ENCODE results near the gene SIRPD.
"Not testable (repeated sequence)": the region's sequence is repeated elsewhere in the genome, so short reads cannot be mapped to it uniquely, and the experiment has no call there.

Gene SIRPD

GRCh38 chr20:1557605-1558004, at the start of gene SIRPD:
SIRPD (minus strand) TSS chr20:1557705; CDS start chr20:1557653, 52 bp downstream.
- ATAC-seq, result no peak

- no peak for ATAC-seq
These were observed 43.2 kb upstream of the SIRPD start for GRCh38 chr20:1600736-1601135.

- no peak for ATAC-seq
These were observed 37.8 kb upstream of the SIRPD start for GRCh38 chr20:1595333-1595732.

GRCh38 chr20:1588533-1589460, 31.3 kb upstream of the SIRPD start:
- no peak for ATAC-seq

DNA sequence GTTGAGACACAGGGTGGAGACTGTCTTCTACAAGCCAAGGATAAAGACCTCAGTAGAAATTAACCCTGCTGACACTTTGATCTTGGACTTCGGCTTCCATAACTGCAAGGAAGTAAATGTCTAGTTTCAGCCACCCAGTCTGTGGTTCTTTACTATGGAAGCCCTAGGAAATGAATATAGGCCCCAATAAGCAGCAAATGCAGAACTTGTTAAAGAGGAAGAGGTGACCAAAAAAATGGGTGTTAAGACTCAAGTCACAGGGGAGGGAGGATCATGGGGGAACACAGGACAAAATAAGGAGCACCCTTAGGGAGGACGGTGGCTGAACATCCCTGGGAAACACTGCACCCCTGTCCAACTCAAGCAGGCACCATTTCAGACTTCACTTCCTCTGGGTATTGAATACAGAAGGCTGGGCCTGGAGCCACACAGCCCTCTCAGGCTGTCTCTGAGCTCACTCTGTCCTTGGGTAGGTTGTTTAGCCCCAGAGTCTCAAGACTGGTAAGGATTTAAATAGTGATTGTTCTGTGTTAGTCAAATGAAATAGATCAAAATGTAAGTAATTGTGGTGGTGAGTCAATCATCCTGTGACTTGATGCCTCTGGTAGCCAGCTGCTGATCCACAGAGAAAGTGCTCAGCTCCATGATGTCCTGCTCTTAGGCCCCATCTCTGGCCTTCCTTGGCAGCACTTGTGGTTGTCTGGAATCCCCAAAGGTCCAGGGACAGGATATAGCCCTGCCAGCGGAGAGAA, 30.5 kb upstream of the SIRPD start:
- ATAC-seq, result no peak

DNA sequence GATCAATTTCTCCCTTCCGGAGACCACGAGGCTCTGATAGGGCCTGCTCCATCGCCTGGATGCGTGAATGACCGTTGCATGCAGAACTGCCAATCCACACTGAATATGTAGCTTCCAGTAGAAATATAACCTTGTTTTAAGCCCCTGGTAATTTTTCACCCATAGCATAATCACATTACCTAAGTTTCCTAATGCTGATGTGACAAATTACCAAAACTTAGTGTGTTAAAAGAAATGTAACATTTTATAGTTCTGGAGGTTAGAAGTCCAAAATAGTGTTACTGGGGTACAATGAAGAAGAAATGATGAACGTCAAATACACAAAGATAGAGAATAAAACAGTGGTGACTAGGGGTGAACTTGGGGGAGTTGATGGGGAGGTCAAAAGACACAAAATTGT, 22.0 kb upstream of the SIRPD start:
- ATAC-seq, result no peak

- no peak for ATAC-seq
These were observed 20.4 kb upstream of the SIRPD start for GRCh38 chr20:1577906-1578305.

DNA sequence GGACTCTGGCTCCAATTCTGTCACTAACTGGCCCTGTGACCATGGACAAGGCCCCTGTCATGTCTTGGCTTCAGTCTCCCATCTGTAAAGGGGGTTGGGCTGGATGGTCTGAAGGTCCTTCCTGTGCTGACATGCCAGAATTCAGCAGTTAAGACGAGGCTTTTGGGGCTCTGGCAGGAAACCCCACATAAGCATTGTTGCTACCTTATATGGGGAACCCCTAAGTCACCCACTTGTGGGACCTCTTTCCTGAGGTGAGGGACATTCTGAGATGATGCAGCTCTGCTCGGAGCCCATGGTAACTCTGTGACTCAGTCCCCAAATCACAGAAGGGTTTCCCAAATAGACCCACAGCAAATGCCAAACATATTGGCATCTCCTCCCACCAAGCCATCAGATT, 19.8 kb upstream of the SIRPD start:
- ATAC-seq, result not testable (repeated sequence)

- ATAC-seq, result no peak
These were observed 19.1 kb upstream of the SIRPD start for GRCh38 chr20:1576641-1577040.

DNA sequence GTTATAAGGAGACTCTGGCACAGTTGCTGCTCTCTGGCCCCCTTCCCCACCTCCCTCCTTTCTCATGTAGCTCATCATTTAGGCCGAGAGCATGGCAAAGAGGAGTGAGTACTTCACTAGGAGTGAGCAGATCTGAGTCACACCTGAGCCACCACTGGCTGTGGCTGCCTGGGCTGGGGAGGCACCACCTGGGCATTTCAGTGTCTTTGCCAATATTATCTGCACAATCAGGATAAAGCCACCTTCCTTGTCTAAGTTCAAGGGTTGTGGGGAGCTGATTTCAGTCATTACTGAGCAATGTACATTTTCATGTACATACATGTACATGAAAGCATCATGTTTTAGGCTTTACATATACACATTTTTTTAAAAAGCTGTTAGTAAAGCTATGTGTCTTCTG, 18.5 kb upstream of the SIRPD start:
- not testable (repeated sequence) for ATAC-seq

DNA sequence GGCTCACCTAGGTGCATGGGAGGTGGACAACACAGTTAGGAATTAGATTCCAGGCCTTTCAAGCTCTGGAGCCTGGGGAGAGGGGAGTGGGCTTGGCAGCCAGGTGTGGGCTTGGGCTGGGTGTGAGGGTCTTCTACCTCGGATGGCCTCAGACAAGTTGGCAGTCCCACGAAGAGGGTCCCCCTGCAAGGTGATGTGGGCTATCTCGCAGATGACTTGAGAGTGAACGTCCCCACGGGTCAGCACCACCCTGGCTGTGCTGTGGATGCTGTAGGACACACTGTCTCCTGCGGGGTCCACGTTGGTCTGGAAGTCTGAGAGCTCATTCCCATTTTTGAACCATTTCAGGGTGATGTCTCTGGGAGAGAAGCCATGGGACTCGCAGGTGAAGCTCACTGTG, 14.1 kb upstream of the SIRPD start:
- not testable (repeated sequence) for ATAC-seq

DNA sequence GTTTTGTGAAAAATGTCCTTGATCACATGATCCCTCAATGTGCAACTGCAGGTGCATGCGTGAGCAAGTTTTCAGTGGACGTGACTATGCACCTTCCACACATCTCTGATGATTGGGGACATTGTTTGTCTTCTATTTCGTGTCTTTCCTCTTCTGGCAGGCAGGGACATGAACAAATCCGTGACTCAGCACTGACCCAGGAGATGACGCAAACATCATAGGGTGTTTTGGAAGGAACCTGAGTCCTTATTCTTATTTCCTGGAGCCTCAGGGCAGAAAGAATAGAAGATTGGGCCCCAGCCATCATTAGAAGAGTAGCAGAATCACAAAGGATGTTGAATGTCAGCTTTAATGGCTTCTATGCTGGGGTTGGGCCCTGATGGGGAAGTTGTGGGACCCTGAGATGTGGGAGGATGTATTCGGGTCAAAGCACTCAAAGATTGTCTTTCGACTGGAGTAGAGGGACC, 11.9 kb upstream of the SIRPD start:
- no peak for ATAC-seq

DNA sequence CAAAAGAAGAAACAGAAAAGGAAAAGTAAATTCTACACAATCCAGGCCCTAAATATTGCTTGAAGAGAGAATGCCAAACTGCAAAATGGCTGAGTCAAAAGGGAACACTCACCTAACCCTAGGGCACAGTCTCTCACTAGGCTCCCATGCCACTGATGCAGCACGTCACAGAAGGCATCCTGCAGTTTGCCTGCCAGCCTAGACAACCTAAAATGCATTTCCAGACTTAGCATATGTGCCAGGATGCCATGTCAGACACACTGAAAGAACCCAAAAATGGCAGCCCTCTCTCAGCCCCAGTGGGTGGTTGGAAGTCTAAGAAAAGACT, 10.6 kb upstream of the SIRPD start:
- no peak for ATAC-seq

DNA sequence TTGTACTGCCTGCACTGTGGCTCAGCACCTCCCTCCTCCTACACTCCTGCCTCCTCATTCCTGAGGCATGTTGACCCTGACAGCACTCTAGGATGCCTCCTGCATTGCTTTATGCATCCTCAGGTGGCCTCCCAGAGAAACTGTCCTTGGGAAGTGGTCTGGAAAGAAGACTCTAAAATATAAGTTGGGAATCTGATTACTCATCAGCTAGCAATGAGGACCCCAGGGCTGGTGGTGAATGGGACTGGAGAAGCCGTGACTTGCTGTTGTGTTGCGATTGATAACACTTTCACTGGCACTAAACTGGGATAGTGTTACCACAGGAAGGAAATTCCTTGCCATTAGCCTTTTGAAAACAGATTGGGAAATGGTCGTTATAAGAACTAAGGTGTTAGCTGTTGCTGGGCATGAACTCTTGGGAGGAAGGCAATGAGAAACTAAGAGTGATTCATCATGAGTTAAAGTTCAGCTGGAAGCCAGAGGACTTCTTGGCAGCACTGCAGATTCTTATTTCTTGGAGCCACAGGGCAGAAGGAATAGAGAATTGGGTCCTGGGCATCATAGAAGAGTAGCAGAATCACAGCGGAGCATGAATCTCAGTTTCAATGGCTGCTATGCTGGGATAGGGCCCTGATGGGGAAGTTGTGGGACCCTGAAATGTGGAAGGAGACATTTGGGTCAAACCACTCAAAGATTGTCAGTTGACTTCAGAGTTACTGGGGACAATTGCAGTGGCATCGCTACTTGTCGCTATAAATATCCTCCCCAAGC, 10.1 kb upstream of the SIRPD start:
- no peak for ATAC-seq

DNA sequence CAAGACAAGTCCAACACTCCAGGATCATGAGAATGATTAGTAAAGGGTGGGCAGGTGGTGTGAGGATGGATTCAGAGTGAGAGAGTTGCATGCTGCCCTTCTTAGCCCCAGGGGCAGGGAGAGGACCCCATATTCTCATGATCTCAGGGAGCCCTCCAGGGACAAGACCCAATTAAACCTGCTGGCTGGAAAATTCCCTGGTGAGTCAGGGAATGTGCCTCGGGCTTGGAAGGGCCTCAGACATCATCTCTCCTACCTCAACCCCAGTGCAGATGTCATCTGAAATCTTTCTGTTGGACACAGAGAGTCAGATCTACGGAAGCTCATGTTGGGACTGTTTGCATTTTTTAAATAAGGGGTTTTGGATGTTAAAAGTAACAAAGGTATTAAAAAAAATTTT, 9.2 kb upstream of the SIRPD start:
- ATAC-seq, result no peak

DNA sequence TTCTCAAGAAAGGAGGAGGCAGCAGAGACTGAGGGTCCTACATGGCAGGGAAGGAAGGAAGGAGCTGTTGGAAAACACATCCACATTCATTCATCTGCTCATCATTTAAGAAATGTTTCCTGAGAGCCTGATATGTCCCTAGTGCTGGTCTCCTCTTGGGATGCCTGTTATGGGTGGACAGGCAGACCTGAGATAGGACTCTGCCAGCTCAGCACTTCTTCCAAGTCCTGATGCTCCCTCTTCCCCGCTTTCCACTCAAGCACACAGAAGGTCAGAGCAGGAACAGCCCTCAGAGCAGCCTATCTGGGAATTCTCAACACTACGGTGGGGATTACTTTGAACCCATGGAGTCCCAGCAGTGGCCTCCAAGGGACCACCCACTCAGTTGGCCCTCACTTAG, 8.0 kb upstream of the SIRPD start:
- ATAC-seq, result no peak

DNA sequence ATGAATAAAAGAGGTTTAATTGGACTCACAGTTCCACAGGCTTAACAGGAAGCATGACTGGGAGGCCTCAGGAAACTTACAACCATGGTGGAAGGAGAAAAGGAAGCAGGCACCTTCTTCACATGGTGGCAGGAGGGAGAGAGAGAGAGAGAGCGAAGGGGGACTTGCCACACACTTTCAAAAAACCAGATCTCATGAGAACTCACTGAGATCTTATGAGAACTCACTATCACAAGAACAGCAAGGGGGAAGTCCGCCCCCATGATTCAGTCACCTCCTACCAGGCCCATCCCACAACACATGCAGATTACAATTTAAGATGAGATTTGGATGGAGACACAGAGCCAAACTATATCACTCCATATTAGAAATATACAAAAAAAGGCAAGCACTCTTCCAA, 6.1 kb upstream of the SIRPD start:
- ATAC-seq, result no peak

DNA sequence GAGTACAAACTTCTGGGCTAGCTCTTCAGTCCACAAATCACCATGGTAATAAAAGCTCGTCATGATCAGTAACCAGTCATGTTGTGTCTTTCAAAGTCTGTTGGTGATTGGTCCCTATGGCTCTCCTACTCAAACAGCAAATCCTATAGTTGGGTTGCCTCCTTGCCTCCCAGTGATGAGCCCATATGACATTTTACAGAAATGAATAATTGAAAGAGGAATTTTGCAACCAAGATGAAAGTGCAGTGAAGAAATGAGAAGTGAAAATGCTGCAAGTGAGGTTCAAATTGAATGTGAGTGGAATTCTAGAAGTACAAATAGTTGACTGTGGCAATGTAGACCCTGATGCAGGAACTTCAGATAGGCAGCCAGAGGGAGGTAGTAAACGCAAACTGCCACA, 5.1 kb upstream of the SIRPD start:
- no peak for ATAC-seq

GRCh38 chr20:1561350-1561749, 3.8 kb upstream of the SIRPD start:
- no peak for ATAC-seq

DNA sequence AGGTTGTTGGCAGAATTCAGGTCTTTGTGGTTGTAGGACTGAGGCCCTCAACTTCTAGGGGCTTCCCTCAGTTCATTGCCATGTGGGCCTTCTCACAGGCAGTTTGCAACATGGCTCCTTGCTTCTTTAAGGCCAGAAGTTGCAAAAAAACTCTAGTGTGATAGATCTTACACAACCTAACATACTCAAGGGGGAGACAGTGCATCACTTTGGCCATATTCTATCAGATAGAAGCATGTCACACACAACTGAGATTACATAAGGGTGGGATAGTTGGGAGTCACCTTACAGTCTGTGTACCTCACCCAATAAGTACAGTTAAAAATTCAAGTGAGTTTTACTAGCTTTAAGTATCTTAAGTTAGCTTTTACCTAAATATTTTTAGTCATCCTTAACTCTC, 1.6 kb downstream of the SIRPD start:
- ATAC-seq, result peak in 1 of 2 donors; percentile 56

GRCh38 chr20:1539816-1540419, 17.6 kb downstream of the SIRPD start:
- peak; percentile 48 to 51 for ATAC-seq

- no peak for ATAC-seq
These were observed 18.9 kb downstream of the SIRPD start for GRCh38 chr20:1538655-1539054.

- ATAC-seq, result peak in 1 of 2 donors; percentile 28
These were observed 19.8 kb downstream of the SIRPD start for GRCh38 chr20:1537731-1538058.

All from activated CD4-positive, CD25-positive, alpha-beta regulatory T cell treated with anti-CD3 and anti-CD28 coated beads, Interleukin-2, amount 50 U/mL, for 24 hours (primary cell).